ENCODE measurements around the gene TIGD3. TPM values are rescaled to one million over a fixed set of nuclear protein-coding genes. Genes with fewer than 3 reads are reported as not detected.
A peak's percentile ranks its signal among the peaks of the same experiment; 100 is the strongest.

The TIGD3 gene
- total and polyA plus RNA-seq, 9 of the 15 experiments (the other 6 are each of a cell fraction or from before 2014, with no cell fraction given) = 0.06 to 1.3 (median 0.56) TPM

DNA sequence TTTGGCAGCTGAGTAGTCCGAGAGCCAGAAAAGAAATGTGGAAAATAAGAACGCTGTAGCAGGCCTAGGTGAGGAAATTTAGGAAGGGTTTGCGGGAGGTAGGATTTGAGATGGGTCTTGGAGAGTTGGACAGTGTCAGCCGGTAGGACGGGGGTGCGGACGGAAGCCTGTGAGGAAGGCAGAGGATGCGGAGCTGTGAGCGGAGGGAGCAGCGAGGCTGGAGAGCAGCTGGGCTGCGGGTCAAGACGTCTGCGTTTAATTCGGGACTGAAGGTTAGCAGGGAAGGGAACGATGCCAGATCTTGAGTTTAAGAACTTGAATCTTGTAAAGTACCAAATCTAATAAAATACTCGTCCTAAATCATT, 669 bp upstream of the TIGD3 start (continued):
- TF ChIP-seq SMARCC2 (IDR thresholded peaks at IDR 0.05; ENCODE audit: low read depth) (no peak), ESRRA (IDR thresholded peaks at IDR 0.05; ENCODE audit: borderline replicate concordance, low read depth) (no peak), DMBX1 (CRISPR knock-in tag; IDR thresholded peaks at IDR 0.05; ENCODE audit: borderline replicate concordance) (no peak), ZNF224 (CRISPR knock-in tag; IDR thresholded peaks at IDR 0.05) (no peak), ATF6 (CRISPR knock-in tag; IDR thresholded peaks at IDR 0.05) (0 out of 2 replicates have a peak, but pooled peaks have one; percentile 39), ERF (CRISPR knock-in tag; IDR thresholded peaks at IDR 0.05) (no peak), HLTF (IDR thresholded peaks at IDR 0.05) (no peak), SMARCE1 (IDR thresholded peaks at IDR 0.05) (0 out of 2 replicates have a peak, but pooled peaks have one; percentile 14), ZNF699 (CRISPR knock-in tag; IDR thresholded peaks at IDR 0.05; ENCODE audit: insufficient replicate concordance) (no peak), THRB (CRISPR knock-in tag; conservative IDR thresholded peaks at IDR 0.05) (no peak), KDM1A (IDR thresholded peaks at IDR 0.05) (no peak), JUN (IDR thresholded peaks at IDR 0.05; ENCODE audit: borderline replicate concordance, low read depth, low read length) (no peak), JUN (CRISPR knock-in tag; IDR thresholded peaks at IDR 0.05; ENCODE audit: borderline replicate concordance) (no peak), ZNF408 (CRISPR knock-in tag; IDR thresholded peaks at IDR 0.05; ENCODE audit: low read depth) (no peak)
- TF ChIP-seq, protein P1, sequence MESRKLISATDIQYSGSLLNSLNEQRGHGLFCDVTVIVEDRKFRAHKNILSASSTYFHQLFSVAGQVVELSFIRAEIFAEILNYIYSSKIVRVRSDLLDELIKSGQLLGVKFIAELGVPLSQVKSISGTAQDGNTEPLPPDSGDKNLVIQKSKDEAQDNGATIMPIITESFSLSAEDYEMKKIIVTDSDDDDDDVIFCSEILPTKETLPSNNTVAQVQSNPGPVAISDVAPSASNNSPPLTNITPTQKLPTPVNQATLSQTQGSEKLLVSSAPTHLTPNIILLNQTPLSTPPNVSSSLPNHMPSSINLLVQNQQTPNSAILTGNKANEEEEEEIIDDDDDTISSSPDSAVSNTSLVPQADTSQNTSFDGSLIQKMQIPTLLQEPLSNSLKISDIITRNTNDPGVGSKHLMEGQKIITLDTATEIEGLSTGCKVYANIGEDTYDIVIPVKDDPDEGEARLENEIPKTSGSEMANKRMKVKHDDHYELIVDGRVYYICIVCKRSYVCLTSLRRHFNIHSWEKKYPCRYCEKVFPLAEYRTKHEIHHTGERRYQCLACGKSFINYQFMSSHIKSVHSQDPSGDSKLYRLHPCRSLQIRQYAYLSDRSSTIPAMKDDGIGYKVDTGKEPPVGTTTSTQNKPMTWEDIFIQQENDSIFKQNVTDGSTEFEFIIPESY (CRISPR knock-in tag; IDR thresholded peaks at IDR 0.05) = no peak
- TF ChIP-seq, protein P2, sequence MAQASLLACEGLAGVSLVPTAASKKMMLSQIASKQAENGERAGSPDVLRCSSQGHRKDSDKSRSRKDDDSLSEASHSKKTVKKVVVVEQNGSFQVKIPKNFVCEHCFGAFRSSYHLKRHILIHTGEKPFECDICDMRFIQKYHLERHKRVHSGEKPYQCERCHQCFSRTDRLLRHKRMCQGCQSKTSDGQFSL (CRISPR knock-in tag; IDR thresholded peaks at IDR 0.05) = no peak
- TF ChIP-seq, protein P2 (tag; IDR thresholded peaks at IDR 0.05) = no peak
